HFF-Myc (cell line): ENCODE measurements around the gene MYO18B.

ENCODE experiments used
- DNase-seq: peaks from one replicate; pipeline ENCODE4 v3.0.0-alpha.2; 2011; ENCODE audit warnings: low read depth; ENCODE audit errors: extremely low read depth
- H3K4me3 ChIP-seq: replicated peaks from 2 replicates; pipeline ENCODE4 v1.5.1; 2011; ENCODE audit warnings: low read depth, mild to moderate bottlenecking, control low read depth, low read length
- TF ChIP-seq, protein P1 (sequence below): IDR thresholded peaks from 2 replicates; pipeline ENCODE4 v1.5.1; 2012; ENCODE audit warnings: mild to moderate bottlenecking, low read depth, low read length, control low read depth; ENCODE audit errors: missing control alignments

The MYO18B gene

DNA sequence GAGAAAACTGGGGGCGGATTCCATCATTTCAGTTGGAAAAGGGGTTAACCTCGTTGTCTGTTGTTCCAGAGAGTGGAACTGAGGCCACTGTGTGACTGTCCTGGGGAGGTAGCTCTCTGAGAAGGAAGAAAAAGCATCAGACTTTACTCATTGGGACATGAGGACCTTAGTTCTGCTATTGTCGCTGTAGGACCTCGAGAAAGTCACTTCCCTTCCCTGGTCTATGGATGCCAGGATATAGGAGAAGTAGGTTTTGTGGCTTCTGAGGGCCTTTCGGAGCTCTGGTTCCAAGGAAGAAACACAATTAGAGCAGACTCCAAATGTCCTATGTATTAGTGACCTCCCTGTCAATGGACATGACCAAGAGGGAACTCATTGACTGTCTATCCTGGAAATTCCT, 6.2 kb downstream of the MYO18B start:
- TF ChIP-seq, protein P1, sequence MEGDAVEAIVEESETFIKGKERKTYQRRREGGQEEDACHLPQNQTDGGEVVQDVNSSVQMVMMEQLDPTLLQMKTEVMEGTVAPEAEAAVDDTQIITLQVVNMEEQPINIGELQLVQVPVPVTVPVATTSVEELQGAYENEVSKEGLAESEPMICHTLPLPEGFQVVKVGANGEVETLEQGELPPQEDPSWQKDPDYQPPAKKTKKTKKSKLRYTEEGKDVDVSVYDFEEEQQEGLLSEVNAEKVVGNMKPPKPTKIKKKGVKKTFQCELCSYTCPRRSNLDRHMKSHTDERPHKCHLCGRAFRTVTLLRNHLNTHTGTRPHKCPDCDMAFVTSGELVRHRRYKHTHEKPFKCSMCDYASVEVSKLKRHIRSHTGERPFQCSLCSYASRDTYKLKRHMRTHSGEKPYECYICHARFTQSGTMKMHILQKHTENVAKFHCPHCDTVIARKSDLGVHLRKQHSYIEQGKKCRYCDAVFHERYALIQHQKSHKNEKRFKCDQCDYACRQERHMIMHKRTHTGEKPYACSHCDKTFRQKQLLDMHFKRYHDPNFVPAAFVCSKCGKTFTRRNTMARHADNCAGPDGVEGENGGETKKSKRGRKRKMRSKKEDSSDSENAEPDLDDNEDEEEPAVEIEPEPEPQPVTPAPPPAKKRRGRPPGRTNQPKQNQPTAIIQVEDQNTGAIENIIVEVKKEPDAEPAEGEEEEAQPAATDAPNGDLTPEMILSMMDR: no peak
- DNase-seq: no peak
- H3K4me3 ChIP-seq: no peak overlapping the region

DNA sequence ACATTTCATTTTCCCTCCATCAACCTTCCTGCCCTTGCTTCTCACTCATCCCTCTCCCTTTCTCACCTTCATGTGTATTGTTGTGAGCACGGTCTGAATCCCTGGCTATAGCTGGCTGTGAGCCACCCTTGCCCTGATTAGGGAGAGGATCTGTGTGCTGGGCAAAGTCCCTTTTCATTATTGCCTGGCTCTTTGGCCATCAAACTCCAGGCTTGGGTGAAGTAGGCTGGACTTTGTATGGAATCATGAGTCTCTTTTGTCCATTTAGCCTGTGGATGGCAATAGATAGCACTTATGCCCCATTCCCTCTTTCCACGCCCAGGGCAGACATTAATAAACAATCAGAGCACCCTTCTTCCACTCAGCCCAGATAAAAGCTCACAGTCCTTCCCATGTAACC, 6.7 kb downstream of the MYO18B start:
- DNase-seq: no peak
- TF ChIP-seq, protein P1: no peak
- no peak overlapping the region for H3K4me3 ChIP-seq

DNA sequence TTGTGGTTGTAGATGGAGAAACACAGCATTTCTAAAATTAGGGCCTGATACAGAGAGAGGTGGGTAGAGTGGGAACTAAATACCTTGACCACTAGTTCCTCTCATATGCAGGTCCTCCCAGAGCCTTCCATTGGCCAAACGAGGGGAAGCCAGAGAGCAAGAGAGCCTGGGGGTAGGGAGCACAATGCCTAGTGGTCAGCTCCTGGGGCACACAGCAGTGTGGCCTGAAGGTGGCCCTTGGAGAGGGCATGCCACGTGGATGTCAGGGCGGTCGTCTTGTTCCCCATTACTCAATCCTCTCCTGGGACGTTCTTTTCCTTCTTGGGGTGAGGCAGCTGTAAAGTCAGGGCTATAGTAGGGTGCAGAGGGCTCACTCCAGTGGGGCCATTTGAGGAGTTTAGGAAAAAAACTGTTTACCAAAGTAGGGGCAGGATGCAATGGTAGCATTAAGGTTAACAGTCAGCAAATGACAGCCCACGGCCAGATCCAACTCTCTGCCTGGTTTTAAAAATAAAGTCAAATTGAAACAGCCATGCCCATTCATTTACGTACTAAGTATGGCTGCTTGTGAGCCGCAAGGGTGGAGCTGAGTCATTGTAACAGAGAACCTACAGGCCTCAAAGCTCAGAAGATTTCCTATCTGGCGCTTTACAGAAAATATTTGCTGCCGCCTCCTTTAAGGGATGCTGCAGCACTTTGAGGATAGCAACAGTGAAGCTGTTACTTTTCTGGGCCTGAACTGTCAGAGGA, 7.6 kb downstream of the MYO18B start:
- no peak overlapping the region for H3K4me3 ChIP-seq
- TF ChIP-seq, protein P1: no peak
- DNase-seq: no peak

DNA sequence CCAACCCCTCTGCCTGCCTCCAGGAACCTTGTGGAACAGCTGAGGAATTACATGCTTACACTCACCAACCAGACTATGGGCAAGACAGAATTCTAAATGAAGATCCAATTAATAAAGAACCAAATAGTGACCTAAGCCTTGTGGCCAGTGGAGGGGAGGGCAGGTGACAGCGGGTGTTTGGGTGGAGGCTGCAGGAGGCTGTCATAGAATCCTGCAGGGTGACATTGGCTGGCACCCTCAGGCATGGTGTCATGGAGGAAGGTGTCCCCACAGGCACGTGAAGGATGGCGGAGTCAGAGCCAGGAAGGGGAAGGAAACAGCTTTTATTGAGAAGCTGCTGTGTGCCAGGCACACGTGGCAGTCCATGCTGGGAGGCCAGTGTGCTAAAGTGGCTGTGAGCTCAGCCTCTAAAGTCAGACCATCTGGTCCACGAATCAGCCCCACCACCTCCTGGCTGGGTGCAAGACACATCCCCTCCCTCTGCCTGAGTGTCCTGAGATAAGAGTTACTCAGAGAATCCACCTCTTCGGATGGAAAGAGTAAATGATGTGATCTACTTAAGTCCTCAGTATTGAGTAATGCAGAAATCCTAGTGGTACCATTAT, 8.7 kb downstream of the MYO18B start:
- no peak overlapping the region for H3K4me3 ChIP-seq
- TF ChIP-seq, protein P1: no peak
- no peak for DNase-seq

DNA sequence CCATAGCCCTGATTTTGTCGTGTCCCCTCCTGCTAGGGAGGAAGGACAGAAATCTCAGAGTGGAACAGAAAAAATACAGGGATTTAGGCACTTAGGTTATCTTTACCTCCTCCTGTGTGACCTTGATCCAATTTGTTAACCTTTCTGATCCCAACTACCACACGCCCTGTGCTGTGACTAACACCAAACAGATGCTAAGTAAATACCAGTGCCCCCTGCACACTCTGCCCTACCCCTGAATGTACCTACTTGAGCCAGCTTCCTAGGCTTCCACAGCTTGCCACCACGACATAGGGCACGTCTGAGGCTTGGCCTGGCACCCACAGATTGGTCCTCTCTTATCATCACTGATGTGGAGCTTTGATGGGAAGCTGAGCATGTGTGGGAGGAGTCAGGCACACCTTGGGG, 9.2 kb downstream of the MYO18B start:
- no peak overlapping the region for H3K4me3 ChIP-seq
- no peak for DNase-seq
- TF ChIP-seq, protein P1: no peak

DNA sequence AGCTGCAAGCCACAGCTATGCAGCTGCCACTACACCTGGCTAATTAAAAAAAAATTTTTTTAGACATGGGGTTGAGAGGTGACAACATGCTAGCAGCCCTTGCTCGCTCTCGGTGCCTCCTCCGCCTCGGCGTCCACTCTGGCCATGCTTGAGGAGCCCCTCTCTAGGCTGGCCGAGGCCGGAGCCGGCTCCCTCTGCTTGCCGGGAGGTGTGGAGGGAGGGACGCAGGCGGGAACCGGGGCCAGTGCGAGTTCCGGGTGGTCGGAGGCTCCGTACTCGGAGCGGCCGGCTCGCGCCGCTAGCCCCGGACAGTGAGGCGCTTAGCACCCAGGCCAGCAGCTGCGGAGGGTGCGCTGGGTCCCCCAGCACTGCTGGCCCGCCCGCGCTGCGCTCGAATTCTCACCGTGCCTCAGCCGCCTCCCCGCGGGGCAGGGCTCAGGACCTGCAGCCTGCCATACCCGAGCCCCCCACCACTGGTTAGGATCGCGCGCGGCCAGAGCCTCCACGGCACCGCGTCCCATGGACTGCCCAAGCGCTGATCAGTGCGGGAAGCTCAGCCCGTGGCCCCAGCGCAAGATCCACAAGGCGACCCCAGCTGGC, 10.7 kb downstream of the MYO18B start:
- DNase-seq: no peak
- no peak overlapping the region for H3K4me3 ChIP-seq
- TF ChIP-seq, protein P1: no peak
